Activated T-helper 2 cell treated with anti-CD3 and anti-CD28 coated beads, Interferon-gamma antibody, Interleukin-2, Interleukin-4, amounts not matched to agents 10 μg/mL and 5 μg/mL and 100 μg/mL, durations not matched to agents 14 hours and 24 hours and 36 hours (primary cell): ENCODE data around the gene NUDCD3. TPM values are rescaled to one million over a fixed set of nuclear protein-coding genes. Genes with fewer than 3 reads are reported as not detected.

Source experiments
- DNase-seq: peaks from one replicate; pipeline ENCODE4 v3.0.0; 2021; ENCODE audit warnings: low spot score
- H3K27ac Mint-ChIP-seq: one replicate; pipeline ENCODE4 v1.8.0; 2021; ENCODE audit warnings: mixed read lengths
- H3K27me3 Mint-ChIP-seq: one replicate; pipeline ENCODE4 v1.8.0; 2021; ENCODE audit warnings: low read depth, mixed read lengths
- H3K36me3 Mint-ChIP-seq: one replicate; pipeline ENCODE4 v1.8.0; 2021; ENCODE audit warnings: low read depth, mixed read lengths
- H3K4me1 Mint-ChIP-seq: one replicate; pipeline ENCODE4 v1.8.0; 2021; ENCODE audit warnings: low read depth, mixed read lengths
- H3K4me3 Mint-ChIP-seq: one replicate; pipeline ENCODE4 v1.8.0; 2021; ENCODE audit warnings: low read depth, mild to moderate bottlenecking, moderate library complexity, mixed read lengths
- H3K9me3 Mint-ChIP-seq: one replicate; pipeline ENCODE4 v1.8.0; 2021; ENCODE audit warnings: mixed read lengths
- intact Hi-C: fragments of 100-400 bp; cut with micrococcal nuclease; formaldehyde crosslinking; loops from one replicate; pipeline ENCODE4 v1.15.1; 2023
- total RNA-seq: library from RNA; stranded (reverse); gene quantifications from 2 replicates; pipeline ENCODE4 v1.2.3, GENCODE V29; 2022

The NUDCD3 gene
- total RNA-seq, 1 donor from 2014 or later: 86.8 TPM

DNA sequence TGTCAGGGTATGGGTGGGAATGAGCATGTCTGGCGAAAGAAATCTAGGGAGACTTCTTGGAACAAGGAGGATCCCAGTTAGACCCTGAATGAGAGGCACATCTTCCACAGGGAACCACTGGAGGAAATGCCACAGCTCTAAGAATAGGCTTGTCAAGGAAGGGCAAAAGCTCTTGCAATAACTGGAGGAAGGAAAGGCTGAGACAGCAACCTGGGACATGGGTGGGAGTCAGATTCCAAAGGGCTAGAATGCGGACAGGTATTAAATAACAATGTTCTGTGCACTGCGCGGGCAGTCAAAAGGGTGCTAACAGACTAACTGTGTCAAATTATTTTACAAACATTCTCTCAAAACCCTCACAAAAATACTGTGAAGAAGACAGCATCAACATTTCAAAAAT lies 4.5 kb downstream of the NUDCD3 start:
- no peak for DNase-seq
- Mint-ChIP-seq H3K4me3 (no peak overlapping the region), H3K27me3 (no peaks in the 10 kb centered on the region), H3K36me3 (peaks cover 71% of the 10 kb centered on the region), H3K4me1 (peaks cover 42% of the 10 kb centered on the region), H3K27ac (peak overlapping the region; percentile 16), H3K9me3 (peaks cover 19% of the 10 kb centered on the region)
- intact Hi-C loops: no loop called here

DNA sequence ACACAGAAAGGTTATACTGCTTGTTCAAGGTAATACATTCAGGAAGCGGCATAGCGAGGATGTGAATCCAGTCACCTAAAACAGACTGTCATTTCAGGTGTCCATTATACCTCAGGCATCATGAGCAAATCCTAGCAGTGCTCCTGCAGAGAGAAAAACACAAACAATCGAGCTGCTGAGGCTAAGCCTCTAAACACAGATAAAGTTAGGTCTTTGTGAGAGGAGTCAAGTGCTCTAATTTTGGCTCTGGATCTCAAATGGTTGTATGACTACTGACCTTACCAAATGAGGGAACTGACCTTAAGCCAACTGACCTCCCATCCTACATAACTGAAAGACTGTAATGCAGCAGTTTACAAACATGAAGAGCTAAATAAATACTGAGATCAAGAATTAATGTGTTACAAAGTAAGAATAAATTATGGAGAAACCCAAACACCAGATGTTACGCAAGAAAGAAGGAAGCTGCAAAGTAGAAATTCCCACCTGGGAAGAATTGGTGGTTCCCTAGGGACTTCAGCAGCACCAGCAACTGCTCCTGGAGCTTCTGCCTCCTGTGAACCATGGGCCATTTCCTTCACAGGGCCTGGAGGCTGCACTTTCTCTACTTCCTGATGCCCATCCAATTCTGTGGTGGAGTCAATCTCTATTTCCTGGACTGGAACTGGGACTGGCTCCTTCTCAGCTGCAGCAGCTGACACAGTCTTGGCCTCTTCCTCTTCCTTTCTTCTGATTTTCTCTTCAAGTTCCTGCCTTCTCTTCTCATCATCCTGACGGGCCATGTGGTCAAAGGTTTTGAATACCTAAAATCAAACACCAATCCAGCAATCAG lies 5.8 kb downstream of the NUDCD3 start:
- H3K27me3 Mint-ChIP-seq: no peaks in the 10 kb centered on the region
- no peak overlapping the region for H3K4me3 Mint-ChIP-seq
- peaks cover 80% of the 10 kb centered on the region for H3K36me3 Mint-ChIP-seq
- H3K9me3 Mint-ChIP-seq: peaks cover 19% of the 10 kb centered on the region
- peaks cover 39% of the 10 kb centered on the region for H3K4me1 Mint-ChIP-seq
- DNase-seq: no peak
- no peak overlapping the region for H3K27ac Mint-ChIP-seq
- intact Hi-C loops: no loop called here

DNA sequence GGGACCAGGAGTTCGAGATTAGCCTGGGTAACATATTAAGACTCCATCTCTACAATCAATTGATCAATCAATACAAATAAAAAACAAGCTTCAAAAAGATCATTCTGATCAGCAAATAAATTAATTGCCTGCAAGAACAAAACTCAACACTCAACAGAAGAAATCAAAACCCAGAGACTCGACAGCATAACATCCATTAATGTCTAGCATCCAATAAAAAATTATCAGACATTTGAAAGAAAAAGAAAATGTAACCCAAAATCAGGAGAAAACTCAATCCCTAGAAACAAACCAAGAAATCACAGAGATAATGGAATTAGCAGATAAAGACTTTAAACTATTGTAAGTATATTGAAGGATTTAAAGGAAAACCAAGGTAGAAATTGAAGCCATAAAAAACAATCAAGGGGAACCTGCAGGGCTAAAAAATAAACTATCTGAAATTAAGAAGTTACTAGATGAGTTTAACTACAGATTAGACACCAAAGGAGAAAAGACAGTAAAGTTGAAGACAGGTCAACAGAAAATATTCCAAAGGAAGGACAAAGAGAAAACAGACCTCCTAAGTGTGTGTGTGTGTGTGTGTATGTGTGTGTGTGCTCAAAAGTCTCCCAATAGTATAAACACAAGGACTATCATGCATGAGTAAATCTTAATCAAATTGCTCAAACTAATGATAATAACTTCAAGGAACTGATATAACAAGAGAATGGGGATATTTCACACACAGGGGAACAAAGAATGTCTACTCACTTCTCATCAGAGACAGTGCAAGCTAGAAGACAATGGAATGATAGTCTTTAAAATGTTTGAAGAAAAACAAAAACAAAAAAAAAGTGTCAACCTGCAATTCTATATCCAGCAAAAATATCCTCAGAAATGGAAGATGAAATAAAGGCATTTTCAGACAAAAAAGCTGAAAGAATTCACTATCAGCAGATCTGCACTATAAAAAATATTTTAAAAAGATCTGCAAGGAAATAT lies 7.7 kb downstream of the NUDCD3 start:
- intact Hi-C loops: no loop called here
- Mint-ChIP-seq H3K9me3 (peaks cover 23% of the 10 kb centered on the region), H3K36me3 (peaks cover 86% of the 10 kb centered on the region), H3K4me1 (peaks cover 27% of the 10 kb centered on the region), H3K27ac (no peak overlapping the region), H3K4me3 (no peak overlapping the region), H3K27me3 (no peaks in the 10 kb centered on the region)
- DNase-seq: no peak

DNA sequence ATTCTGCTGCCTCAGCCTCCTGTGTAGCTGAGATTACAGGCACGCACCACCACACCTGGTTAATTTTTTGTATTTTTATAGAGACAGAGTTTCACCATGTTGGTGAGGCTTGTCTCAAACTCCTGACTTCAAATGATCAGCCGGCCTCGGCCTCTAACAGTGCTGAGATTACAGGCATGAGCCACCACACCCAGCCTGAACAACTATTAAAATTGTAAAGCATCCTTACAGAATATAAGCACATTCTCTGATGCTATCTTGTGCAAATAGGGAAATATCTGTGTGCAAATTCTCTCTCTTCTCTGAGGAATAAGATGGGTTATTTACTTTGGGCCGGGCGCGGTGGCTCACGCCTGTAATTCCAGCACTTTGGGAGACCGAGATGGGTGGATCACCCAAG lies 12.5 kb downstream of the NUDCD3 start:
- peaks cover 82% of the 10 kb centered on the region for H3K36me3 Mint-ChIP-seq
- peaks cover 12% of the 10 kb centered on the region for H3K4me1 Mint-ChIP-seq
- no peak overlapping the region for H3K4me3 Mint-ChIP-seq
- no peaks in the 10 kb centered on the region for H3K27me3 Mint-ChIP-seq
- H3K9me3 Mint-ChIP-seq: peaks cover 11% of the 10 kb centered on the region
- intact Hi-C loops: loop anchor here (1.0 to 5.0 kb wide), 2 partner anchors 41 to 237 kb away; no protein-coding TSS in a partner anchor
- no peak overlapping the region for H3K27ac Mint-ChIP-seq
- no peak for DNase-seq

DNA sequence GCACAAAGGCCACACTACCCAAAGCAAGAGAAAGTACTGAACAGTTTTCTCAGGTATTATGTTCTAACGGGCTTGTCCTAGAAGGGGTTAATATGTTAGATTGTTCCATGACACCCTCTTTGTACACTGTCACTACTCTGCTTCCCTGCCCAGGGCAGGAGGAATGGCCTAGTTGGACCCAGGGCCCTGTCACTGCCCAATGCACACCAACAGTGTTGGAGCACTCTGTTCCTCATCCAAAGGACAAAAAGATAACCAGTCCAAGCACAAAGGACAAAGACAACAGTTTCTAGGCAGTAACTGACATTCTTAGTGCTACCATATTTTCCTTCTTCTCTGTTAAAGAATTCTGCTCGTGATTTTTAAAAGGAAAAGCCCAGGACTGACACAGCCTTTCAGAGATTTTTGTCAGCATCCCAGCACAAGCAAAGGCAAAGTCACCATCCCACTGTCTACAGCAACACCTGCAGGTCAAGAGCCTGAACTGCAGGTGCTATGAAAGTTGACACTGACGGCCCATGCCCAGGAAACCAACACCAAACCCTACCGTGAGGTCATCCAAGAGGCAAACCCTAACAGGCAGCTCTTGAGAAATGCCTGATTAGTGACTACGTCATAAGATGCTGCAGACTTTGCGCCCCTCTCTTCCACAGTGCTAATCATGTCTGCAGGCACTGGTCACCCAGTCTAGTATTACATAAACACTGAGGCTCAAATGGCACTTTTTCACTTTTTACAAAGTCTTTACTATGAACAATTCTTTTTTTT lies 13.2 kb downstream of the NUDCD3 start:
- peak; percentile 46 for DNase-seq
- Mint-ChIP-seq H3K9me3 (peaks cover 4% of the 10 kb centered on the region), H3K4me3 (no peak overlapping the region), H3K27ac (no peak overlapping the region), H3K4me1 (peaks cover 12% of the 10 kb centered on the region), H3K27me3 (no peaks in the 10 kb centered on the region), H3K36me3 (peaks cover 81% of the 10 kb centered on the region)
- intact Hi-C loops: loop anchor here (1.0 to 5.0 kb wide), 2 partner anchors 40 to 236 kb away; no protein-coding TSS in a partner anchor

DNA sequence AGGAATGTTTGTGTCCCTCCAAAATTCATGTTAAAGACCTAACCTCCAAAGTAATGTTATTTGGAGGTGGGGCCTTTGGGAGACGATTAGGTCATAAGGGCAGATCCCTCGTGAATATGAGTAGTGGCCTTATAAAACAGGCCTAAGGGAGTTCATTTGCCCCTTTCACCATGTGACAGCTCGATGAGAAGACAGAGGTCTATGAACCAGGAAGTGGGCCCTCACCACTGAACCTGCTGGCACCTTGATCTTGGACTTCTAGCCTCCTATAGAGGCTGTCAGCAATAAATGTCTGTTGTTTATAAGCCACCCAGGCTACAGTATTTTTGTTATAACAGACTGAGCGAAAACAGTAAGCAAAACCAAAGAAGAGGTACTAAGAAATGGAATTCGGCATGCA lies 14.1 kb downstream of the NUDCD3 start:
- Mint-ChIP-seq H3K4me1 (peaks cover 12% of the 10 kb centered on the region), H3K27ac (no peak overlapping the region), H3K9me3 (peaks cover 4% of the 10 kb centered on the region), H3K27me3 (no peaks in the 10 kb centered on the region), H3K36me3 (peaks cover 82% of the 10 kb centered on the region), H3K4me3 (no peak overlapping the region)
- intact Hi-C loops: loop anchor here (5.0 kb wide), 1 partner anchor 39 kb away; no protein-coding TSS in a partner anchor
- no peak for DNase-seq

DNA sequence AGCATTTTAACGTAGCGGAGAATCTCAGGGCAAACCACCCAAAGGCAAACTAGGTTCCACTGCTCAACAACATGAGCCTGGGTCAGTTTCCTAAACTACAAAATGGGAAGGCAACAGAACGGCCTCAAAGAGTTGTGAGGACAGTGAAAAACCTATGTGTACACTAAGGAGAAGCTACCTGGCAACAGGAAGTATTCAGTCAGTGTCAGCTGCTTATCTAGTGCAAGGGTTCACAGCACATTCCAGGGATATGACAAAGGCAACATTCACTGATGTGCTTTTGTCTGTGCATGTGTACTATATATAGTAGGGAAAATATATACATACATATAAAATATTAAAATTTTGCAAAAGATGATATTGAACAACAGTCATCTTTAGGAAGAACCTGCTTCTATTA lies 17.2 kb downstream of the NUDCD3 start:
- Mint-ChIP-seq H3K27me3 (no peaks in the 10 kb centered on the region), H3K4me3 (no peak overlapping the region), H3K36me3 (peaks cover 73% of the 10 kb centered on the region), H3K4me1 (peaks cover 17% of the 10 kb centered on the region), H3K27ac (no peak overlapping the region), H3K9me3 (no peaks in the 10 kb centered on the region)
- intact Hi-C loops: no loop called here
- DNase-seq: no peak

DNA sequence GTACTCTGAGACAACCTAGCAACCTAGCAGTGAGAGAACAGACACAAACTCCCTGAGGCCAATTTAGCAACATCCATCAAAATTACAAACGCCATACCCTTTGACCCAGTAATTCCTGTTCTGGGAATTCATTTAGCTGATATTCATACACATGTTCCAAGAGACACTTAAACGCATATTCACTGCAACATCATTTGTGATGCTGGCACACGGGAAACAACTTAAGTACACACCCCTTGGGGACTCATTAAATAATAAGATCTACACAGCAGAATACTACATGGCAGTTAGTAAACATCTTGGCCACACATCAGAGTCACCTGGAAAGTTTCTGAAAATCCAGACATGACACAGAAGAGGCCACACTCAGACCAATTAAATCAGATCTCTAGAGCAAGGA lies 17.6 kb downstream of the NUDCD3 start:
- intact Hi-C loops: no loop called here
- no peaks in the 10 kb centered on the region for H3K27me3 Mint-ChIP-seq
- peaks cover 74% of the 10 kb centered on the region for H3K36me3 Mint-ChIP-seq
- no peak for DNase-seq
- H3K4me3 Mint-ChIP-seq: no peak overlapping the region
- H3K9me3 Mint-ChIP-seq: no peaks in the 10 kb centered on the region
- no peak overlapping the region for H3K27ac Mint-ChIP-seq
- peaks cover 17% of the 10 kb centered on the region for H3K4me1 Mint-ChIP-seq

DNA sequence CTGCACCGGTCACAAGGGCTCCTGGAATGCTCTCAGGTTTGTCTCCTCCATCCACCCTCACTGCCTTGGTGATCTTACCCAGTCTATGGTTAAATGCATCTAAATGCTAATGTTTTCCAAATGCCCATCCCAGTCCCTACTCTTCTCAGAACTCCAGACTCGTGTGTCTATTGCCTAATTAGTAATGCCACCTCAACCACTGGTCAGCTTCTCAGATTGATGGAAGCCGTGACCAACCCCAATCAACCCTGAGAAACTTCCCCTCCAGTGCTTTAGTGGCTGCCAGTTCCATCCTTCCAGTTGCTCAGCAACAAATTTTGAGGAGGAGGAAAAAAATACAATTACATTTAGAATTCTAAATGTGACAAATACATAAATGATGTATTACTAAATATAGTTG lies 18.6 kb downstream of the NUDCD3 start:
- no peaks in the 10 kb centered on the region for H3K9me3 Mint-ChIP-seq
- no peak for DNase-seq
- H3K27me3 Mint-ChIP-seq: no peaks in the 10 kb centered on the region
- H3K36me3 Mint-ChIP-seq: peaks cover 77% of the 10 kb centered on the region
- no peak overlapping the region for H3K4me3 Mint-ChIP-seq
- no peak overlapping the region for H3K27ac Mint-ChIP-seq
- intact Hi-C loops: no loop called here
- peaks cover 20% of the 10 kb centered on the region for H3K4me1 Mint-ChIP-seq

DNA sequence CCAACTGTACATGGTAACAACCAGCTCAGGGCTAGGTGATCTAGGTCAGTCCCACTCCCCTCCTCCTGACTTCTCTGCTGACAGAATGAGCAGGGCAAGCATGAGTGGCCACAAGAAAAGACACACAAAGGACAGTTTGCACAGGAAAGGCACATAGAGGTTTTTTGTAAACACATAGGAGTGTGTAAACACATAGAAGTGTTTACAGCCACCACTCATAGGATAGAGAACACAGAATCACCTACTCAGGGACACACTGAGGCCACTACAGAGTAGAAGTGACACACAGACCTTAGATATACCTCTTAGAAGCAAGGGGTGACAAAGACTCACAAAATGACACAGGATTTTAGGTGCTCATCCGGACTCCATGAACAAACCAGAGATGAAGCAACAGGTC lies 19.0 kb downstream of the NUDCD3 start:
- Mint-ChIP-seq H3K27ac (no peak overlapping the region), H3K9me3 (no peaks in the 10 kb centered on the region), H3K4me3 (no peak overlapping the region), H3K27me3 (no peaks in the 10 kb centered on the region), H3K36me3 (peaks cover 76% of the 10 kb centered on the region), H3K4me1 (peaks cover 24% of the 10 kb centered on the region)
- intact Hi-C loops: no loop called here
- no peak for DNase-seq

DNA sequence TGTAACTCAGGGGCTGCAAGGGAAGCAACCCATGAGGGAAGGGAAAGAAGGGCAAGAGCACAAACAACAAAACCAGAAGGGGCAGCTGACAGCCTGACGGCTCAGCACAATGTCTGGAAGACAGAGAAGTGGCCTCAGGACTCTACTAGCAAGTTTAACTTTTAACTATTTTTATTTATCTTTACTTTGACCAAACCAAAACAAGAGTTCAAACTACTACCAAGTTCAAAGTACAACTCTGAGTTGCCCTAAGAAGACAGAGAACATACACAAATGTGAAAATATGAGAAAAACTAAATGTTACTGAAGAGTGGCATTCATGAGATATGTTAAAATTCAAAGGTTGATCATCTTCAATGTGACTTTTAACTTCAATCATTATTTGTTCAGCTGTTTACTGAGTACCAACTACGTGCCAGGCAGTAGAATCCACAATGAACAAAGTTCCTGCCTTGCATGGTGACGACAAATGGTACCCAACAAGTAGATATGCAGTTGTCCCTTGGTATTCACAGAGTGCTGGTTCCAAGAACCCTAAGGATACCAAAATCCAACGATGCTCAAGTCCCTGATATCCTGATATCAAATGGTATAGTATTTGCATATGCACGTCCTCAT lies 19.7 kb downstream of the NUDCD3 start:
- Mint-ChIP-seq H3K4me3 (no peak overlapping the region), H3K36me3 (peaks cover 73% of the 10 kb centered on the region), H3K27me3 (no peaks in the 10 kb centered on the region), H3K4me1 (peaks cover 30% of the 10 kb centered on the region), H3K27ac (no peak overlapping the region), H3K9me3 (no peaks in the 10 kb centered on the region)
- intact Hi-C loops: no loop called here
- no peak for DNase-seq

DNA sequence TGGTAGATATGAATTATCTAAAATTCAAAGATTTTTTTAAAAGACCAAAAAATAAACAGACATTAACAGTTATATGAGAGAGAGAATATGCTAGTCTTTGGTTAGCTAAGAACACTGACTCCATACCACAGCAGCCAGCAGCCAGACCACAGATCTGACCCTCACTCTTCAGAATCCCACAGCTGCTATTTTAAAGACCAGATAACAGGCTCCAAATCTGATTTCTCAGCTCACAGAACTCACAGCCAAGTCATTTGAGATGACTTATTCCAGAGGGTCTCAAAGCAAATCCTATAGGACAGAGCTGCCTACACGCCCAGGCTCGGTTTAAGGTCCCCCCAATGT lies 20.4 kb downstream of the NUDCD3 start:
- no peak for DNase-seq
- Mint-ChIP-seq H3K27ac (no peak overlapping the region), H3K4me1 (peaks cover 31% of the 10 kb centered on the region), H3K27me3 (no peaks in the 10 kb centered on the region), H3K36me3 (peaks cover 70% of the 10 kb centered on the region), H3K4me3 (no peak overlapping the region), H3K9me3 (no peaks in the 10 kb centered on the region)
- intact Hi-C loops: no loop called here
